ENCODE results near the gene DSP. TPM values are rescaled to one million over a fixed set of nuclear protein-coding genes. Genes with fewer than 3 reads are reported as not detected.

Gene DSP
- total RNA-seq, 1 donor from 2014 or later = 80.1 TPM

DNA sequence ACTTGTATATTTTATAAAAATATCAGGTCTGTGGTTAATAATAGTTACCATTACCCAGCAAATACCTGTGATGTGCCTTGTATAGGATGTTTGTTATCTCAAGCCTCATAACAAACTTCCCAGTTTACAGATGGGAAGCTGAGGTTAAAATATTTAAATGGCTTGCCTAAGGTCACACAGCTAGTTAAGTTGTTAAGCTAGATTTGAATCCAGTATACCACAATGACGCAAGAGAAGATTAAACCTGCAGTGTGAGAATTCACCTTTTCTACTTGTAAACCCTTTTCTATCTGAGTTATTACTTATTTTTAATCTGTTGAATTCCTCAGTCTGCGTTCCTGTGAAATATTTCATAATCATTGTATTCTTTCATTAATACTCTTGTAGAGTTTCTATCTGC lies 4.9 kb downstream of the DSP start:
- TF ChIP-seq CTCF (conservative IDR thresholded peaks at IDR 0.05; ENCODE audit: low read depth, low read length) = no peak
- H3K4me3 ChIP-seq (ENCODE audit: low read depth, low read length) = no peak overlapping the region
- DNase-seq (ENCODE audit: low read depth) = no peak

DNA sequence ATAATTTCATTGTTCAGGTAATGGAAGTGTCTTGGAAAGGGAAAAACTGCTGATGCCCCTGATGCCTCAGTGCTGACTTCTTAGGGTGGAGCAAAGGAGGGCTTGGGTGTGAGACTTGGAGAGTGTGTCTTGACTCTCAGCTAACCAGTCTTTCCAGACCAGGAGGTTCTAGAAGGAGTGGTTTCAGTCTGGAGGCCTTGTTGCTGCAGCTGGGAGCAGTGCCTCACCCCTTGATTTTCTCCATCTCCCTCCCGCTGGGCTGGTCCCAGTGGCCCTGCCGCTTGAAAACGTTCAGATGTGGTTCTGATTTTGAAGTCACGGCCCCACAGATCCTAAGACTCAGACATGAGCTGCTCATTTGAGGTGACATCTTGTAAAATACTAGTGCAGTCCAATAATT lies 5.4 kb downstream of the DSP start:
- H3K4me3 ChIP-seq (ENCODE audit: low read depth, low read length) = no peak overlapping the region
- no peak for DNase-seq (ENCODE audit: low read depth)
- no peak for TF ChIP-seq CTCF (conservative IDR thresholded peaks at IDR 0.05; ENCODE audit: low read depth, low read length)

DNA sequence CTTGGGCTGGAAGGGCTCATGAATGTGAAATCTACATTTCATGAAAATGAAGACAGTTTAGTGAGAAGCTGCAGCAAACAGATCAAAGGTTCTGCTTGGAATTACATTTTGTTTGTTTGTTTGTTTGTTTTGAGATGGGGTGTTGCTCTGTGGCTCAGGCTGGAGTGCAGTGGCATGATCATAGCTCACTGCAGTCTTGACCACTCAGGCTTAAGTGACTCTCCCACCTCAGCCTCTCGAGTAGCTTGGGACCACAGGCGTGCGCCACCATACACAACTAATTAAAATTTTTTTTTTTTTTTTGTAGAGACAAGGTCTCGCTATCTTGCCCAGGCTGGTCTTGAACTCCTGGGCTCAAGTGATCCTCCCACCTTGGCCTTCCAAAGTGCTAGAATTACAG lies 5.8 kb downstream of the DSP start:
- no peak for TF ChIP-seq CTCF (conservative IDR thresholded peaks at IDR 0.05; ENCODE audit: low read depth, low read length)
- no peak overlapping the region for H3K4me3 ChIP-seq (ENCODE audit: low read depth, low read length)
- DNase-seq (ENCODE audit: low read depth) = no peak

DNA sequence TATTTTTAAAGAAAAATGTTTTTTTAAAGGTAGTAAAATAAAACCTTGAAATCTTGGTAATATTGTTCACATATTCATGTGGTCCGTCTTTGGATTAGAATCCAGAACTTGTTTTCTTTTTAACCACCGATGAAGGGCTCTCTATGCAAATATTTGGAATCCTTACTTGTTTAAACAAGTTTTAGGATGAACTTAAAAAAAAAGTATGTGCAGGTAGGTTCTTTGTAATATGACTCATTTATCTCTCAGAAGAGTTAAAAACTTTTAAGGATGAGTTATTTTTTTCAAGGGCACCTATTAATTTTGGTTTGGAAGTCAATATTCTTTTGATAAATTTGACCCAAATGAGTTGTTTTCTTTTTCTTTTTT lies 8.9 kb downstream of the DSP start:
- H3K4me3 ChIP-seq (ENCODE audit: low read depth, low read length) = no peak overlapping the region
- DNase-seq (ENCODE audit: low read depth) = no peak
- TF ChIP-seq CTCF (conservative IDR thresholded peaks at IDR 0.05; ENCODE audit: low read depth, low read length) = no peak

DNA sequence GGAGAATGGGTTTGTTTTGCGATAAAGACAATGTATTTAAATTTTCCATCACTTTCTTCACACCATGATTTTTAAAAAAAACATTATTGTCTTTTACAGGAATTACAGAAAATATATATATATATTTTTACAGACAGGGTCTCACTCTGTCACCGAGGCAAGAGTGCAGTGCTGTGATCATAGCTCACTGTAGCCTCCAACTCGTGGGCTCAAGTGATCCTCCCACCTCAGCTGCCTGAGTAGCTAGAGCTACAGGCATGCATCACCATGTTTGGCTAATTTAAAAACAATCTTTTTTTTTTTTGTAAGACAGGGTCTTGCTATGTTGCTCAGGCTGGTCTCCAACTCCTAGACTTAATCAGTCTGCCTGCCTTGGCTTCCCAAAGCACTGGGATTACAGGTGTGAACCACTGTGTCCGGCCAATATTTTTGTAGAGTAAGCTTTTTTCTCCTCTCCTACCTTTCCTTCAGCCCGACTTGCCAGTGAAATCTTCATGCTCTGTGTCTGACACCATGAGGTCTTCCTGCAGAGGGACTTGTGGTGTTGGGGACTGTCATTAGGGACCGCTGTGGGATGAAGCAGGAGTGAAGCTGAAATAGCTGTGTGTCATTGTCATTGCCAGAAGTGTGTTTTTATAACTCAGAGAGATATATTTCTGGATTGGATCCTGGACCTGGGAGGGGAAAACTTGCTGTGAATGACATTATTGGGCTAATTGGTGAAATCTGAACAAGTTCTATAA lies 13.2 kb downstream of the DSP start:
- no peak overlapping the region for H3K4me3 ChIP-seq (ENCODE audit: low read depth, low read length)
- DNase-seq (ENCODE audit: low read depth) = no peak
- no peak for TF ChIP-seq CTCF (conservative IDR thresholded peaks at IDR 0.05; ENCODE audit: low read depth, low read length)

GRCh38 chr6:7555671-7556070 lies 14.2 kb downstream of the DSP start:
- no peak overlapping the region for H3K4me3 ChIP-seq (ENCODE audit: low read depth, low read length)
- no peak for TF ChIP-seq CTCF (conservative IDR thresholded peaks at IDR 0.05; ENCODE audit: low read depth, low read length)
- DNase-seq (ENCODE audit: low read depth) = no peak

DNA sequence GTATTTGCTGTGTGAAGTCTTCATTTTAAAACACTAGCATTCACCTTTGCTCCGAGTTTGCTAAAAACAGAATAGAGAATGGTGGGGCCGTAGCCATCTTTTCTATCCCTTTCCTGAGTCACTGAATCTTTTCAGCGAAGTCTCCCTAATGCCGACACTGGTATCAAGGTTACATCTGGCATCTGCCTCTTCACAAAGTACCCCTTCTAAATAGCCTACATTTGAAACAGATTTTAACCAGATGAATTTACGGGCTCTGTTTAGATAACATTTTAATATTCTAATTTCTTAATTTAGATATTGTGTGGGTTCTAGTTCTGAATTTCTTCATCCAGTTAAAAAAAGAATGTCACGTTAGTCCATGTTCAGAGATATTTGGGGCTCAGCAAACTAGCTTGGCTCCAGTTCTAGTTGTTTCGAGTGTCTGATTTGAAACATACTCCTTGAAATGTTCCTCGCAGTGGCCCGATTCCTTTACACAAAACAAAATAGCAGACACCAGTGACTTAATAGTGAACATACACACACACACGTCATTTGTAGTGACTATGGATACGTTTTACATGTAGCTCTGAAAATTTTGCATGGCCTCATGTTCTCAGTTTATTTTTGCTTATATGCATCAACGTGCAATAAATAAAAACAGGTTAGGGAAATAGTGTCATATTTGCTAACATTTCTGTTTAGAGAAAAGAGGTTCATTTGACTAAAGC lies 15.1 kb downstream of the DSP start:
- H3K4me3 ChIP-seq (ENCODE audit: low read depth, low read length) = no peak overlapping the region
- no peak for TF ChIP-seq CTCF (conservative IDR thresholded peaks at IDR 0.05; ENCODE audit: low read depth, low read length)

More for the DNA sequence above, 15.1 kb downstream of the DSP start:
- DNase-seq (ENCODE audit: low read depth) = no peak

Measured in epithelial cell of proximal tubule (primary cell).